Stimulated activated CD4-positive, alpha-beta T cell treated with anti-CD3 and anti-CD28 coated beads, Interleukin-12 subunit alpha, Interleukin-12 subunit beta, amount 100 ng/mL, for 4 hours (primary cell): ENCODE results near the gene PRDX5.
A peak's percentile ranks its signal among the peaks of the same experiment; 100 is the strongest.
"Not testable (repeated sequence)": the region's sequence is repeated elsewhere in the genome, so short reads cannot be mapped to it uniquely, and the experiment has no call there.

Experiments used
- DNase-seq: peaks from one replicate; pipeline ENCODE4 v3.0.0-alpha.2; 2020

Gene PRDX5

DNA sequence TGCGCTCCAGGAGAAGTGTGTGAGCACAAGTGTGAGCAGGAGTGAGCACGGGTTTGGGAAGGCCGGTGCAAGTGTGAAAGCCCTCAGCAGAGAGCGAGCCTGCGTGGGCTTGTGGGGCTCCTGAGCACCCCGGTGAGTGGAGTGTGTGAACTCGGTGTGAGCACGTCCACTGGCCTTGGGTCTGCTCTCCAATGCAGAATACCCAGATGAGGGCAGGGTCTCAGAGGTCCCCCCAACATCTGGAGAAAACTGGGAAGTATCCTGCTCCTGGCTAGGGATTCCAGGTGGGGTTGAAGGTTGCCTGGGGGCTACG is 11.4 kb upstream of the PRDX5 start:
- no peak for DNase-seq

DNA sequence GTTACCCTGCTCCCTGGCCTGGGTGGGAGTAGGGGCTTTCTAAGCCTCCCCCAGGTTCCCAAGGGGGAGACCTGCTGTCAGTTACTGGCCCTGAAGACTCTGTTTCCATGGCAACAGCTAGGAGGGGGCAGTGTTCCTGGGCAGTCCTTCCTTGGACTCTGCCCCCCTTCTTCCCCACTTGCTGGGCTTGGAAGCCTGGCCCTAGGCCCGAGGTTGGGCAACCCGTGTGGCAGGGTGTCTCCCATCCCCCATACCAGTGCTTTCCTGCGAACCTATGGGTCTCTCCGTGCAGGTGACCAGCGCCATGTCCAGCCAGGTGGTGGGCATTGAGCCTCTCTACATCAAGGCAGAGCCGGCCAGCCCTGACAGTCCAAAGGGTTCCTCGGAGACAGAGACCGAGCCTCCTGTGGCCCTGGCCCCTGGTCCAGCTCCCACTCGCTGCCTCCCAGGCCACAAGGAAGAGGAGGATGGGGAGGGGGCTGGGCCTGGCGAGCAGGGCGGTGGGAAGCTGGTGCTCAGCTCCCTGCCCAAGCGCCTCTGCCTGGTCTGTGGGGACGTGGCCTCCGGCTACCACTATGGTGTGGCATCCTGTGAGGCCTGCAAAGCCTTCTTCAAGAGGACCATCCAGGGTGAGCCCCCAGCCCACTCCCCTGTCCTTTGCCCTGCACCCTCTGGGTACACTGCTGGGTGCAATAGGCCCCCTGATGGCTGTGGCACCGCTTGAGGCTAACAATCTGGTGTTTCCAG is 10.9 kb upstream of the PRDX5 start:
- no peak for DNase-seq

DNA sequence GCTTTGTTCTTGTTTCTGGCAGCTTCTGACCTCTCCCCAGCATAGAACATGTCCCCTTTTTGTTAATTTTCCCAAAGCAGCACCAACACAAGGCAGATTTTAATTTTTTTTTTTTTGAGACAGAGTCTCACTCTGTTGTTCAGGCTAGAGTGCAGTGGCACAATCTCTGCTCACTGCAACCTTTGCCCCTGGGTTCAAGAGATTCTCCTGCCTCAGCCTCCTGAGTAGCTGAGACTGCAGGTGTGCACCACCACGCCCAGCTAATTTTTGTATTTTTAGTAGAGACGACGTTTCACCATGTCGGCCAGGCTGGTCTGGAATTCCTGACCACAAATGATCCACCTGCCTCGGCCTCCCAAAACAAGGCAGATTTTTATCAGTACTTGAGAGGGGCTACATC is 10.1 kb upstream of the PRDX5 start:
- not testable (repeated sequence) for DNase-seq

DNA sequence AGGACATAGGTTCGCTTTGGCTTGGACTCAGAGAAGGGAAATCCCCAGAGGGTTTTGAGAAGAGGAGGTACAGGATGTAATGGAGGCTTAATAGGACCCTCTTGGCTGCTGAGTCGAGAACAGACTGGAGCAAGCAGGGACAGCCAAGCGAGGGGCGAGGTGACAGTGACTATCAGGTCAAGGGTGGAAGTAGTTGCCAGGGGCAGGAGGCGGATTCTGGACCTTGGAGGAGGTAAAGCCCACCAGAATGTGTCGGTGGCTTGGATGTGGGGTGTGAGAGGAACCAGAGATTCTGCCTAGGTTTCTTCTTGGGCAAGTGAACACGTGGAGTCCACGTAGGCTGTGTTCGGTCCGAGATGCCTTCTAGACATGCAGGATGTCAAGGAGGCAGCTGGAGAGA is 5.0 kb upstream of the PRDX5 start:
- no peak for DNase-seq

DNA sequence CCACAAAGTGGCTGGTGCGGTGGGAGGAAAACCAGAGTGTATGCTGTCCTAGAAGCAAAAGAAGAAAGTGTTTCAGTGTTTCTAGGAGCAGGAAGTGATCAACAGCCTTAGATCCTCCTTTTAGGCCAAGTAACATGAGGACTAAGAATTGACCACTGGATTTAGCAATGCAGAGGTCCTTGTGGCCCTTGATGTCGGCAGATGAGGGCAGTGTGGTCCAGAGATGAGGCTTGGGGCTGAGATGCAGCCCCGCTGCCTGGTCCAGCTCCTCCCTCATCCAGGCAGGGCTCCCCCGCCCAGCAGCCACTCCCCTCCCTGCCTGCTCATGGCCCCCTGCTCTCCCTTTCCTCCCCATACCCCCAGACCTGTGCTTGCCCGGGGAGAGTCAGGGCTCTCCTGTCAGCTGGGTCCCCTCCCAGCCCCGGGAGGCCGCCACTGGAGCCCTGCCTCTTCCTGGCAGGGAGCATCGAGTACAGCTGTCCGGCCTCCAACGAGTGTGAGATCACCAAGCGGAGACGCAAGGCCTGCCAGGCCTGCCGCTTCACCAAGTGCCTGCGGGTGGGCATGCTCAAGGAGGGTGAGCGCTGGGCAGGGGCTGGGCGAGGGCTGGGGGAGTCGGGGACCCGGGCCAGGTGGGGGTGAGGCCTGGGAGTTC is 4.3 kb upstream of the PRDX5 start:
- no peak for DNase-seq

DNA sequence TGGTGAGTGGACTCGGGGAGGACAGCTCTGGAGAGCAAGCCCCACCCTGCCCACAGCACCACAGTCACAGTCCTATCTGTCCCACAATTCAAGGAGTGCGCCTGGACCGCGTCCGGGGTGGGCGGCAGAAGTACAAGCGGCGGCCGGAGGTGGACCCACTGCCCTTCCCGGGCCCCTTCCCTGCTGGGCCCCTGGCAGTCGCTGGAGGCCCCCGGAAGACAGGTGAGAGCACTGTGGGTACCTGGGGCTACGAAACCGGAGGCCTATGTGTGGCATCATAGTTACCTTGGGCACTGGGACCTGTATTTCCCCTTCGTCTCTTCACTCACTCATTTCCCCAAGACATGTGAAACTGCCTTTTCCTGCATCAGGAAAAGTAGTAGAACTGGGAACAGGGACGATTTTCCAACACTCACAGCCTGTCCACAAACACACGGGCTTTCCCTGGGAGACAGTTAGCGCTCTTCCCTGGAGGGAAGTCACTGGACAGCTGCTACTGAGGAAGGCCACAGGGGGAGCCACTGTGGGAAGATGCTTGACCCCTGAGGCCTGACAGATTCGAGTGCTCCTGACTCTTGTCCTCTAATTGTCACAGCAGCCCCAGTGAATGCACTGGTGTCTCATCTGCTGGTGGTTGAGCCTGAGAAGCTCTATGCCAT is 3.6 kb upstream of the PRDX5 start:
- DNase-seq, result no peak

DNA sequence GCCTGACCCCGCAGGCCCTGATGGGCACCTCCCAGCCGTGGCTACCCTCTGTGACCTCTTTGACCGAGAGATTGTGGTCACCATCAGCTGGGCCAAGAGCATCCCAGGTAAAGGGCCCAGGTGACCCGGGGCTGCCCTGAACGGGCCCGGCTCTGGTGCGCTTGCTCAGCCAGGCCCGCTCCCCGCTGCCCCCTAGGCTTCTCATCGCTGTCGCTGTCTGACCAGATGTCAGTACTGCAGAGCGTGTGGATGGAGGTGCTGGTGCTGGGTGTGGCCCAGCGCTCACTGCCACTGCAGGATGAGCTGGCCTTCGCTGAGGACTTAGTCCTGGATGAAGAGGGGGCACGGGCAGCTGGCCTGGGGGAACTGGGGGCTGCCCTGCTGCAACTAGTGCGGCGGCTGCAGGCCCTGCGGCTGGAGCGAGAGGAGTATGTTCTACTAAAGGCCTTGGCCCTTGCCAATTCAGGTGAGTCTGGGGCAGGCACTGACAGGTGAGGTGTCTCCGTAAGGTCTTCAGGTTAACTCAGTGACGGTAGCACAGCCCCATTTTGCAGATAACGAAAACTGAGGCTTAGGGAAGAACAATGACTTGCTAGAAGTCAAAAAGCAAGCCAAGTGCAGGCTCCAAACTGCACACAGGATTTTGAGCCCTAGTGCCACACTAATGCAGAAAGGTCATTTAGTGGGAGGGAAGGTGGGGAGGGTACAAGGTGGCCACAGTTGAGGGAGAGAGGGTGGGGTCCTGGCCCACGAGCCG is 2.9 kb upstream of the PRDX5 start:
- no peak for DNase-seq

DNA sequence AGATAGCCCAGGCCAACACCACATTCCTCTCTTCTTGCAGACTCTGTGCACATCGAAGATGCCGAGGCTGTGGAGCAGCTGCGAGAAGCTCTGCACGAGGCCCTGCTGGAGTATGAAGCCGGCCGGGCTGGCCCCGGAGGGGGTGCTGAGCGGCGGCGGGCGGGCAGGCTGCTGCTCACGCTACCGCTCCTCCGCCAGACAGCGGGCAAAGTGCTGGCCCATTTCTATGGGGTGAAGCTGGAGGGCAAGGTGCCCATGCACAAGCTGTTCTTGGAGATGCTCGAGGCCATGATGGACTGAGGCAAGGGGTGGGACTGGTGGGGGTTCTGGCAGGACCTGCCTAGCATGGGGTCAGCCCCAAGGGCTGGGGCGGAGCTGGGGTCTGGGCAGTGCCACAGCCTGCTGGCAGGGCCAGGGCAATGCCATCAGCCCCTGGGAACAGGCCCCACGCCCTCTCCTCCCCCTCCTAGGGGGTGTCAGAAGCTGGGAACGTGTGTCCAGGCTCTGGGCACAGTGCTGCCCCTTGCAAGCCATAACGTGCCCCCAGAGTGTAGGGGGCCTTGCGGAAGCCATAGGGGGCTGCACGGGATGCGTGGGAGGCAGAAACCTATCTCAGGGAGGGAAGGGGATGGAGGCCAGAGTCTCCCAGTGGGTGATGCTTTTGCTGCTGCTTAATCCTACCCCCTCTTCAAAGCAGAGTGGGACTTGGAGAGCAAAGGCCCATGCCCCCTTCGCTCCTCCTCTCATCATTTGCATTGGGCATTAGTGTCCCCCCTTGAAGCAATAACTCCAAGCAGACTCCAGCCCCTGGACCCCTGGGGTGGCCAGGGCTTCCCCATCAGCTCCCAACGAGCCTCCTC is 2.0 kb upstream of the PRDX5 start:
- DNase-seq, result not testable (repeated sequence)

DNA sequence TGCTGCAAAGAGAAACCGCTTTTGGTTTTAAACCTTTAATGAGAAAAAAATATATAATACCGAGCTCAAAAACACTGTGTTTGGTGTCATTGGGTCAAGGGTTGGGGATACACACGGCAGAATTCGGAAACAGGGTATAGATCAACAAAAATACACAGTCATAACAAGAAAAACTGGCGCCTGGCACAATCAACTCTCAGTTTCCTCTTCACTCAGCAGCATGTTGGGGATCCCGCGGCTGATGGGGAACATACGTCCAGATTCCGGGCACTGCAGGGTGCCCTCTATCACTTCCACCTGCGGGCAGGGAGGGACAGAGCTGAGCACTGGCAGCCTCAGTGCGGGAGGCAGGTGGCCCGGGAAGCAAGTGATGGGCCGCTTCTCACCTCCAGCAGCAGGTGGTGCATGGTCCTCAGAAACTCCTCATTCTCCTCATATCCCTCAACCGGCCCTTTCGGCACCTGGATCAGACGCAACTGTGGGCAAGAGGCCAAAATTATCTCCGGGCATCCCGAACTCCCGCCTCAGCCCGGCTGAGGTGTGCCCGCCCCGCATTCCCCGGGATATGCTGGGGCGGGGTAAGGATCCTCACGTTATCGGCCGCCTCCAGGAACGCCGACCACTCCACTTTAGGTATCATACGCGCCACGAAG is 1.1 kb upstream of the PRDX5 start:
- no peak for DNase-seq

DNA sequence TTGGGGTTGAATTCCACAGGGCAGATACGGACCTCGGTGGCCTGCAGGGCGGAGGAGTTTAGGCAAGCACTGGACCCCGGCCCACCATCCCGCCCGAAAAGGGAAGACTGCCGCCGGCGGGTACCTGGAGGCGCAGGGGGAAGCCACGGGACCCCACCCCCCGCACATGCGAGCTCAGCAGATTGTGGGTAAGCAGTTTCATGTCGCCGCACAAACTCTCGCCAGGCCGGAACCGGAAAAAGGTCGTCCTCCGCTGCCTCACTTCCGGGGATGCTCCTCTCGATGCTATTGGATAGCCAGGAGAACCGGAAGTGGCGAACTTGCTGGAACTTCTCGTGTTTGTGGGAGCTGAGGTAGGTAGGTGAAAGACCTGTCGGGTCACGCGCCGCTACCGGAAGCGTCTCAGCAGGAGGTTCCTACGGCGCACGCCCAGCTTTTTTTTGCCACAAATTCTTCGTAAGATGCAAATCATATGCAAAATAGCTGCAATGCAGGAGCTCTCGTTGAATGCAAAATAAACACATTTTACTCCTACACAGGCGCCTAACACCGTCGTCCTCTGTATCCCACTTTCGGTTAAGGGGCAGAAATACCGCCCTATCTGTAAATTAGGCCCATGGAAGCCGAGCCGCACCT is 478 bp upstream of the PRDX5 start, which contains the start of gene TRMT112:
Gene TRMT112 (minus strand): TSS at position 235 of the 636 bp plus-strand sequence. CDS start 33 bp downstream, at position 202.
- peak; percentile 91 for DNase-seq

DNA sequence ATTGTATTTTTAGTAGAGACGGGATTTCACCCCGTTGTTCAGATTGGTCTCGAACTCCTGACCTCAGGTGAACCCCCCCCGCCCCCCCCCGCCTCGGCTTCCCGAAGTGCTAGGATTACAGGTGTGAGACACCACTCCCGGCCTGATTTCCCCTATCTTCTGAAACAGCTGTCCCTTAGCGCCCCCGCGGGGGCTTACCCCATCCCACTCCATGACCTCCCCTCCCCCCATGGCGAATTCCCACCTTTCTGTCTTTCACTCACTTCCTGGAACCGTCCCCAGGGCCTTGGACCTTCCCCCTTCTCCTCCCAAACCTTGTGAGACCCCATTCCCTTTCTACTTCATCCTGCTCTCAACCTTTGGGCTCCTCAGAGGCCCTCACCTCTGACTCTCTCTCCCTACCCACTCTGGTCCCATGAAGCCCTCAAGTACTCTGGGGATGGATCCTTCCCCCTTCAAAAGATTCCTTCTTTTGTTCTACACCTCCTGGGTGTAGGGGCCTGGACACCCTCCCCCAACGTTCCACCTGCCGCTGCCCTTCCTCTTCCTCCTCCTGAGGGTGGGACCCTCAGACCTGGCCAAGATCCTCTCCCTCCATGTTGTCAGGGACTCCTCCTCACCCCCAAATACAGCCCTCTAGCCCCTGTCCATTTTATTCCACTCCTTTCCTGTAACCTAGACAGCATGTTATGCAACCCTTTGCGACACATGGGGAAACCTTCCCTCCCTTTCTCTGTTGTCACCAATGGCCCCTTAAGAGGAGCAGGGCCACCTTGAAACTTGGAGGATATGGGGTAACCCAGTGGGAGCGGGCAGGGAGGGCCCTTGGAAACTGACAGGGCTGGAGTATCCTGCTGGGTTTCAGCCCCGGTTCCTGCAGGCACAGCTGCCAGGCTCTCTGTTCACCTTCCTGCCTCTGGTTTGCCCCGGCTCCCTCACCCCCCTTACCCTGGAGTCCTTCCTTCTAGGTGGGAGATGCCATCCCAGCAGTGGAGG is 1.1 kb downstream of the PRDX5 start:
- DNase-seq, result no peak

DNA sequence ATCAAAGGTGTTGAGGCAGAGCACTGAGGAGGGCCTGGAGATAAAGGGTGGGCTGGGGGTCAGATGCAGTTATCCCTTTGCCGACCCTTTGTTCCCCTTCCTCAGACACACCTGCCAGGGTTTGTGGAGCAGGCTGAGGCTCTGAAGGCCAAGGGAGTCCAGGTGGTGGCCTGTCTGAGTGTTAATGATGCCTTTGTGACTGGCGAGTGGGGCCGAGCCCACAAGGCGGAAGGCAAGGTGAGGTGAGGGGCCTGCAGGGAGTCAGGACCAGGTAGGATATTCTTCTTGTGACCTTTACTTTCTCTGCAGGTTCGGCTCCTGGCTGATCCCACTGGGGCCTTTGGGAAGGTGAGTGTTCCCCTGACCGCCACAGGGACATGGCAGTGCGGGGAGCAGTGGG is 2.6 kb downstream of the PRDX5 start:
- no peak for DNase-seq

DNA sequence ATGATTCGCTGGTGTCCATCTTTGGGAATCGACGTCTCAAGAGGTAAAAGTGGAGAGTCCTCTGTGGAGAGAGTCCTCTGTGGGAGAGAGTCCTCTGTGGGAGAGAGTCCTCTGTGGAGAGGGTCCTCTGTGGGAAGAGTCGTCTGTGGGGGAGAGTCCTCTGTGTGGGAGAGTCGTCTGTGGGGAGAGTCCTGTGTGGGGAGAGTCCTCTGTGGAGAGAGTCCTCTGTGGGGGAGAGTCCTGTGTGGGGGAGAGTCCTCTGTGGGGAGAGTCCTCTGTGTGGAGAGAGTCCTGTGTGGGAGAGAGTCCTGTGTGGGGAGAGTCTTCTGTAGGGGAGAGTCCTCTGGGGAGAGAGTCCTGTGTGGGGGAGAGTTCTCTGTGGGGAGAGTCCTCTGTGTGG is 3.1 kb downstream of the PRDX5 start:
- DNase-seq, result no peak

DNA sequence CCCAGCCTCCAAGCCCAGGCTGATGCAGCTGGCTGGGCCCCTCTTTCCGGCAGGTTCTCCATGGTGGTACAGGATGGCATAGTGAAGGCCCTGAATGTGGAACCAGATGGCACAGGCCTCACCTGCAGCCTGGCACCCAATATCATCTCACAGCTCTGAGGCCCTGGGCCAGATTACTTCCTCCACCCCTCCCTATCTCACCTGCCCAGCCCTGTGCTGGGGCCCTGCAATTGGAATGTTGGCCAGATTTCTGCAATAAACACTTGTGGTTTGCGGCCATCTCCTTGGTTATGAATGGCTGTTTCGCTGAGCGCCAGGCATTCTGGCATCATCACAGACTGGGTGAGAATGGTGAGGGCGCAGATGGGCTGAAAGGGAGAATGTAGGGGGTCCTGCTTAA is 3.6 kb downstream of the PRDX5 start:
- DNase-seq, result no peak

DNA sequence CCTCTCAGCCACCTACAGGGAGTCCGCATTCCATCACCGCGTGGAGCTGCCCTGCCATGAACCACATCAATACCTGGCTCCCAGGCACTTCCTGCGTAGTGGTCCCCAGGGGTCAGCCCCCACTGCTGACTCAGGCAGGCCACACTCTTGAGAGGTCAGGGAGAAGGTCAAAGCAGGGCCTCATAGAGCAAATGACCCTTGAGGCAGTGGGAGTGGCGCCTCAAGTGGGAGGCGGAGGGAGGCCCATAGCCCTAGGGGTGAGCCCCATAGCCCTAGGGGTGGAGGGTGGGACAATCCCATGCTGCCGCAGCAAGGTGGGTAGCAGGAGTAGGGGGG is 5.0 kb downstream of the PRDX5 start:
- no peak for DNase-seq

DNA sequence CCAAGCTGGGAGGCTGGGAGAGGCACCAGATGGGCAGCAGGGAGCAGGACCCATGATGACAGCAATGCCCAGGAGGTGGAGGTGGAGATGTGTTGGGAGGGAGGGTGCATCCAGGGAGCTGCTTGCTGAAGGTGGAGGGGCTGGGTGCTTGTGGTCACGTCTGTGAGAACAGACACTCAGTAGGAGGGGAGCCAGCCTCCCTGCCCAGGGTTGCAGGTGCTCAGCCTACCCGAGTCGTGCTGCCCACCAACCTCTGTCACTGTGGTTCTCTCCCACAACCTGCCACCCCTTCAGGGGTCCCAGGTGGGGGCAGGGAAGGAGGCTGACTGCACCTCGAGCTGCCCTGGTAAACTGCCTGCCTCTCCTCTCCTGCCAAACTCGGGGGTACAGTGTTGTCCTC is 5.5 kb downstream of the PRDX5 start:
- no peak for DNase-seq

DNA sequence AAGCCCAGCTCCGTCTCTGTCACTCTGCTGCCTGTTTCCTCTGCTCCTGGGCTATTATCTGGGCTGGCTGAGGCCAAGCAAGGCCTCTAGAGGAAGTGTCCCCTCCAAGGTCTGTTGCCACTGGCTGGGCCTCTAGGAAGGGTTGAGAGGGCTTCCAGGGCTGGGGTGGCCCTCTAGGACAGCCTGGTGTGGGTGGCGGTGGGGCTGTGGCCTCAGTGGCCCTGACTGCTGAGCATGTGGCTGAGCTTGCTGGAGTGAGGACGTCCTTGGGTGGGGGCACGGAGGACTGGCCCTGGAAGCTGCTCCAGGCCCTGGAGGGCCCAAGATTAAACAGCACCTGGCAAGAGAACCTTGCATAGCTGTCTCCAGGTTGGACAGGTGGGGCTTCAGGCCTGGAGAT is 6.1 kb downstream of the PRDX5 start:
- not testable (repeated sequence) for DNase-seq

DNA sequence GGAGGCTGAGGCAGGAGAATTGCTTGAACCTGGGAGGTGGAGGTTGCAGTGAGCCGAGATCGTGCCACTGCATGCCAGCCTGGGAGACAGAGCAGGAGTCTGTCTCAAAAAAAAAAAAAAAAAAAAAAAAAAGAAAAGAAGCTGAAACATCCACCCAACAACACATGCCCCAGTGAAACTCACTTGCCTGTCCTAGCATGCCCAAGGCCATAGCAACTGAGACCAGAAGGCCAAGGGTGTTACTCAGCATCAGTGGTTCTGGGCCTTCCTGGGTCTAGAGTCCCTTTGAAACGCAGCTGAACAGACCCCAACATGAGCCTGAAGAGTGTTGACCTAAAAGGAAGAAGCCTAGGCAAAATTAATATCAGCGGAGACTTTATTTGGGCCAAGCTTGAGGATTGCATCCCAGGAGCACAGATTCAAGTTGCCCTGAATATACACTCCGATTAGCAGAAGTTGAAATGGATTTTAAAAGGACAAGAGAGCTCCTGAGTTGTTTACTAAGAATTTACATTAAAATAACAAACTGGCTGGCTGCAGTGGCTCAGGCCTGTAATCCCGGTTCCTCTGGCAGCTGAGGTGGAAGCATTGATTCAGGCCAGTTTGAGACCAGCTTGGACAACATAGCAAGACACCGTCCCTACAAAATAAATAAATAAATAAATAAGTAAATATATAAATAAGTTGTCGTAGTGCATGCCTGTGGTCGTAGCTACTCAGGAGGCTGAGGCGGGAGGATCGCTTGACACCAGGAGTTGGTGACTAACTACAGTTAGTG is 7.0 kb downstream of the PRDX5 start:
- no peak for DNase-seq

DNA sequence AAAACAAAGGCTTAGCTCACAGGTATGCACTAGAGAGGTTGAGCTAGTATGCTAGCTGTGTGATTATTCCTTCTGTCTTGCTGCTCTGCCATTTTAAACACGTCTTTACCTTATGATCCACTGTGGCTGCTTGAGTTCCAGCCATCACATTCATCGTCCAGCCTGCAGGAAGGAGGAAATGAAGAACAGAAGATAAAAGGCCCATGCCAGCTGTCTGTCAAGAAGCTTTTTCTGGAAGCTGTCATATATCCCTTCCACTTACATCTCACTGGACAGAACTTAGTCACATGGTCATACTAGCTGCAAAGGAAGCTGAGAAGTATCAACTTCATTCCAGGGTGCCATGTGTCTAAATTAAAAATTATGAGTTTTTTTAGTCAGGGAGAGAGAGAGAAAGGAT is 9.5 kb downstream of the PRDX5 start:
- DNase-seq, result no peak

DNA sequence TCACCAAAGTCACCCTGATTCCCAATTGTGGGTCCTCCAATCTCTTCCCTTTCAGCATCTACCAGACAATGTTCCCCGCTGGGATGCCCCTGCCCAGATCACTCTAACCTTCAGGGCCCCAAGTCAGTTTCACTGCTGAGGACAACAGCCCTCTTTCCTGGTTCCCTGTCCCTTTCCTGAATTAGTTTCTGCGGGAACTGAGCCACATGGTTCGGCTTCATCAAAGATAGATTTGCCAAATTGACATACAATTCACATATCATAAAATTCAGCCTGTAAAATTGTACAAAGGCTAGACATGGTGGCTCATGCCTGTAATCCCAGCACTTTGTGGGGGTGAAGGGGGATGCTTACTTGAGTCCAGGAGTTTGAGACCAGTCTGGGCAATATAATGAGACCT is 10.1 kb downstream of the PRDX5 start:
- no peak for DNase-seq
